ENCODE results near the gene FBXO8.

DNA sequence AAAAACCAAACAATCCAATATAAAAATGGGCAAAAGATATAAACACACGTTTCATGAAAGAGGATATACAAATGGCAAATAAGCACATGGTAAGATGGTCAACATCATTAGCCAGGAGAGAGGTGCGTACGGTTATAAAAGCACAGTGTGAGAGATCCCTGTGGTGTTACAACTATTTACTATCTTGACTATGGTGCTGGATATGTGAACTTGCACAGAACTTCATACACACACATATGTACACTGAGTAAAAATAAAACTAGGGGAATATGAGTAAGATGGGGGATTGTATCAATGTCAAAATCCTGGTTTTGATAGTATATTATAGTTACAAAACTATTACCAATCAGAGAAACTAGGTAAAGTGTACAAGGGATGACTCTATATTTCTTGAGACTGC lies 8.4 kb downstream of the FBXO8 start:
- TF ChIP-seq, protein P1, sequence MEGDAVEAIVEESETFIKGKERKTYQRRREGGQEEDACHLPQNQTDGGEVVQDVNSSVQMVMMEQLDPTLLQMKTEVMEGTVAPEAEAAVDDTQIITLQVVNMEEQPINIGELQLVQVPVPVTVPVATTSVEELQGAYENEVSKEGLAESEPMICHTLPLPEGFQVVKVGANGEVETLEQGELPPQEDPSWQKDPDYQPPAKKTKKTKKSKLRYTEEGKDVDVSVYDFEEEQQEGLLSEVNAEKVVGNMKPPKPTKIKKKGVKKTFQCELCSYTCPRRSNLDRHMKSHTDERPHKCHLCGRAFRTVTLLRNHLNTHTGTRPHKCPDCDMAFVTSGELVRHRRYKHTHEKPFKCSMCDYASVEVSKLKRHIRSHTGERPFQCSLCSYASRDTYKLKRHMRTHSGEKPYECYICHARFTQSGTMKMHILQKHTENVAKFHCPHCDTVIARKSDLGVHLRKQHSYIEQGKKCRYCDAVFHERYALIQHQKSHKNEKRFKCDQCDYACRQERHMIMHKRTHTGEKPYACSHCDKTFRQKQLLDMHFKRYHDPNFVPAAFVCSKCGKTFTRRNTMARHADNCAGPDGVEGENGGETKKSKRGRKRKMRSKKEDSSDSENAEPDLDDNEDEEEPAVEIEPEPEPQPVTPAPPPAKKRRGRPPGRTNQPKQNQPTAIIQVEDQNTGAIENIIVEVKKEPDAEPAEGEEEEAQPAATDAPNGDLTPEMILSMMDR (IDR thresholded peaks at IDR 0.05), result no peak
- no peak for TF ChIP-seq POLR2A (IDR thresholded peaks at IDR 0.05)

Measured in breast epithelium (tissue), 3 donors.